OCI-LY1 (cell line): Measurements from ENCODE around the gene JADE3.

Source experiments
- EZH2 ChIP-seq: fragments of 200-600 bp; sonication (generic), shearing (Covaris generic); IDR thresholded peaks from 2 replicates; pipeline ENCODE4 v1.8.0; 2017; ENCODE audit warnings: borderline replicate concordance, mixed run types, mild to moderate bottlenecking, antibody characterized with exemption, low read length, moderate library complexity, mixed read lengths
- TF ChIP-seq, protein P1 (sequence below): fragments of 200-600 bp; sonication (generic), shearing (Covaris generic); IDR thresholded peaks from 2 replicates; pipeline ENCODE4 v1.5.1; 2017; ENCODE audit warnings: mild to moderate bottlenecking, antibody characterized with exemption, low read length, moderate library complexity, mixed read lengths

DNA sequence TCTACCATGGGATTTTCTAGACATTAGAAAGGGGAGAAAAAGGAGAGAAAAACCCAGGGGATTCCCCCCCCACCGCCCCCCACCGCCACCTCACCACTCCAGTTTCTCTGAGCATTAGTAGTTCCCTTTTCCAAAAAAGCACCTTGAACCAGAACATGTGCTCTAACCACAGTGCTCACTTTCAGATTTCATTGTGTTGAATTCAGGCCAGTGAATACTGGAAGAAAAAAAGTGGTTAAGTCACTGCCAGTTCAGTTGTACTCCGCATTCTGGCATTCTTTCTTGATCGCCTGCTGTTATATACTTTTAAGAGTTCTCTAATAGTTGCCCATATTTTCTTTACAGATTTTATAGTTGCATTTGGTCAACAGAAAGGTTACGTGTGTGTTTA, 40.9 kb downstream of the JADE3 start:
- TF ChIP-seq, protein P1, sequence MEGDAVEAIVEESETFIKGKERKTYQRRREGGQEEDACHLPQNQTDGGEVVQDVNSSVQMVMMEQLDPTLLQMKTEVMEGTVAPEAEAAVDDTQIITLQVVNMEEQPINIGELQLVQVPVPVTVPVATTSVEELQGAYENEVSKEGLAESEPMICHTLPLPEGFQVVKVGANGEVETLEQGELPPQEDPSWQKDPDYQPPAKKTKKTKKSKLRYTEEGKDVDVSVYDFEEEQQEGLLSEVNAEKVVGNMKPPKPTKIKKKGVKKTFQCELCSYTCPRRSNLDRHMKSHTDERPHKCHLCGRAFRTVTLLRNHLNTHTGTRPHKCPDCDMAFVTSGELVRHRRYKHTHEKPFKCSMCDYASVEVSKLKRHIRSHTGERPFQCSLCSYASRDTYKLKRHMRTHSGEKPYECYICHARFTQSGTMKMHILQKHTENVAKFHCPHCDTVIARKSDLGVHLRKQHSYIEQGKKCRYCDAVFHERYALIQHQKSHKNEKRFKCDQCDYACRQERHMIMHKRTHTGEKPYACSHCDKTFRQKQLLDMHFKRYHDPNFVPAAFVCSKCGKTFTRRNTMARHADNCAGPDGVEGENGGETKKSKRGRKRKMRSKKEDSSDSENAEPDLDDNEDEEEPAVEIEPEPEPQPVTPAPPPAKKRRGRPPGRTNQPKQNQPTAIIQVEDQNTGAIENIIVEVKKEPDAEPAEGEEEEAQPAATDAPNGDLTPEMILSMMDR, result no peak
- no peak for TF ChIP-seq EZH2
